SK-N-MC (cell line): Measurements from ENCODE around the gene SMPD3.

Experiments
- EZH2 ChIP-seq: fragments of 200-600 bp; sonication (generic); IDR thresholded peaks from one replicate; pipeline ENCODE4 v1.6.1; 2017; ENCODE audit warnings: antibody characterized with exemption
- POLR2AphosphoS5 ChIP-seq: IDR thresholded peaks from 2 replicates; pipeline ENCODE4 v1.6.1; 2012; ENCODE audit warnings: mild to moderate bottlenecking, low read depth, low read length, borderline replicate concordance

DNA sequence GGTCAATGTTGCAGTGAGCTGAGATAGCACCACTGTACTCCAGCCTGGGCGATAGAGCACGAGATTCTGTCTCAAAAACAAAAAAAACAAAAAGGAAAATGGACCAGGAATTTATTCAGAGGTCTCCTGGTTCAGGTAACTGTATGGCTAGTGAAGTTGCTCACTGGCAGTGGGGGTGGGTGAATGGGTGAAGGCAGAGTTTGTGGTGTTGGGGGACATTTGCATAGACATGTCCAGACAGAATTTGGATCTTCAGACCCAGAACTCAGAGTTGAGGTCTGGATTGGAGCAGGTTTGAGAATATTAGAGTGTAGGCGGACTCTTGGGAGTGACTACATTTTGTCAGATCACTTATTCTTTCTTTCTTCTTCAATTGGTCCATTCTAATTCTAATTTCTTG lies 55.0 kb downstream of the SMPD3 start:
- no peak for TF ChIP-seq EZH2
- no peak for TF ChIP-seq POLR2AphosphoS5
